Kidney (tissue), 14 donors: ENCODE data around the gene HMGB2. TPM values are rescaled to one million over a fixed set of nuclear protein-coding genes. Genes with fewer than 3 reads are reported as not detected.
A peak's percentile ranks its signal among the peaks of the same experiment; 100 is the strongest.

Experiments used
- DNase-seq, 5 donors: peaks; one replicate each; pipeline ENCODE4 v3.0.0-alpha.2; 2013 to 2020
- FAIRE-seq: peaks from 2 replicates; lab custom pipeline; 2012; peaks lifted over from hg19 to GRCh38; lab: Jason Lieb, UNC
- H3K27ac ChIP-seq, 2 donors: one replicate each; pipeline ENCODE4 v1.7.0; 2013; ENCODE audit warnings: low read depth in 2 of 2, low read length in 2 of 2, inconsistent platforms in 1 of 2
- H3K27me3 ChIP-seq: one replicate; pipeline ENCODE4 v1.7.1; 2013; ENCODE audit warnings: low read length, inconsistent platforms; ENCODE audit not compliant: control insufficient read depth, insufficient read depth
- H3K36me3 ChIP-seq, 3 donors: one replicate each; pipeline versions ENCODE4 v1.7.0 to v1.7.1; 2013; ENCODE audit warnings: low read length in 3 of 3, control low read depth in 1 of 3, inconsistent platforms in 1 of 3; ENCODE audit not compliant: insufficient read depth in 3 of 3, control insufficient read depth in 2 of 3
- H3K4me1 ChIP-seq, 3 donors: one replicate each; pipeline versions ENCODE4 v1.7.0 to v1.7.1; 2013; ENCODE audit warnings: low read length in 3 of 3, inconsistent platforms in 1 of 3, low read depth in 1 of 3; ENCODE audit not compliant: control insufficient read depth in 2 of 3, insufficient read depth in 2 of 3
- H3K4me3 ChIP-seq, 3 donors: one replicate each; pipeline versions ENCODE4 v1.7.0 to v1.8.1; 2013; ENCODE audit warnings: low read length in 3 of 3, control low read depth in 1 of 3, inconsistent platforms in 1 of 3
- H3K9ac ChIP-seq, 3 donors: one replicate each; pipeline versions ENCODE4 v1.7.0 to v1.7.1; 2013; ENCODE audit warnings: low read length in 3 of 3, control low read depth in 1 of 3, inconsistent platforms in 1 of 3
- H3K9me3 ChIP-seq, 3 donors: one replicate each; pipeline versions ENCODE4 v1.7.0 to v1.7.1; 2013; ENCODE audit warnings: low read length in 3 of 3, control low read depth in 1 of 3, inconsistent platforms in 1 of 3; ENCODE audit not compliant: control insufficient read depth in 2 of 3, insufficient read depth in 1 of 3
- CTCF ChIP-seq: IDR thresholded peaks from 3 replicates; pipeline ENCODE4 v1.5.1; 2012; ENCODE audit warnings: mild to moderate bottlenecking, moderate library complexity, borderline replicate concordance; ENCODE audit not compliant: insufficient read depth; ENCODE audit errors: extremely low read depth
- intact Hi-C: fragments of 100-400 bp; cut with DNase I; formaldehyde crosslinking; loops from one replicate; pipeline ENCODE4 v1.11.1; 2022
- polyA plus RNA-seq: library from polyadenylated mRNA; stranded (reverse); fragments of 350-450 nt; fragmentation: Illumina TruSeq; extraction: RNeasy Lipid Tissue Mini Kit (QIAGEN cat#74804); gene quantifications from one replicate; pipeline ENCODE4 v1.2.3, GENCODE V29; 2014; ENCODE audit warnings: low read depth, low replicate concordance; ENCODE audit not compliant: insufficient read depth
- total RNA-seq: library from RNA; stranded (reverse); fragmentation: NEBNext Ultra II Directional; extraction: Animal tissue kit (Norgen Biotek cat#: 25700); gene quantifications from one replicate; pipeline ENCODE4 v1.2.1, GENCODE V29; 2021
- donor health status: control.
- donor health status: control.
- donor health status: control.
- donor health status: control.
- donor health status: control.
- donor health status: DM: yes; HTN: yes; CAD: no.
- donor health status: Normal renal cell carcinoma (clear cell type).

HMGB2 gene
- total and polyA plus RNA-seq, 2 donors from 2014 or later: 41.8 to 76.8 TPM

GRCh38 chr4:173288698-173289352 is 45.3 kb downstream of the HMGB2 start:
- intact Hi-C loops: no loop called here
- H3K9ac ChIP-seq: no peak overlapping the region
- H3K4me3 ChIP-seq: no peak overlapping the region
- H3K36me3 ChIP-seq: no peaks in the 10 kb centered on the region
- no peak for FAIRE-seq
- no peak for TF ChIP-seq CTCF
- peaks cover 0 to 2% (median 0%) of the 10 kb centered on the region in 3 donors for H3K4me1 ChIP-seq
- H3K27ac ChIP-seq: no peak overlapping the region
- H3K27me3 ChIP-seq: no peaks in the 10 kb centered on the region
- no peak for DNase-seq
- H3K9me3 ChIP-seq: peaks cover 0 to 15% (median 4%) of the 10 kb centered on the region in 3 donors

GRCh38 chr4:173288296-173288695 is 45.9 kb downstream of the HMGB2 start:
- Histone ChIP-seq H3K27ac (no peak overlapping the region), H3K36me3 (no peaks in the 10 kb centered on the region), H3K27me3 (no peaks in the 10 kb centered on the region), H3K4me3 (no peak overlapping the region), H3K9me3 (peaks cover 0 to 16% (median 4%) of the 10 kb centered on the region in 3 donors), H3K4me1 (peaks cover 0 to 2% (median 0%) of the 10 kb centered on the region in 3 donors), H3K9ac (no peak overlapping the region)
- intact Hi-C loops: no loop called here
- DNase-seq: peak in 2 of 5 donors; percentile 17 to 50
- peak; percentile 37 for TF ChIP-seq CTCF
- no peak for FAIRE-seq

- no peak for FAIRE-seq
- H3K4me1 ChIP-seq: peaks cover 0 to 2% (median 0%) of the 10 kb centered on the region in 3 donors
- no peaks in the 10 kb centered on the region for H3K36me3 ChIP-seq
- DNase-seq: no peak
- intact Hi-C loops: no loop called here
- H3K9me3 ChIP-seq: peaks cover 0 to 16% (median 4%) of the 10 kb centered on the region in 3 donors
- no peaks in the 10 kb centered on the region for H3K27me3 ChIP-seq
- no peak overlapping the region for H3K4me3 ChIP-seq
- H3K27ac ChIP-seq: no peak overlapping the region
- H3K9ac ChIP-seq: no peak overlapping the region
- no peak for TF ChIP-seq CTCF
Observed at GRCh38 chr4:173287486-173287885, 46.7 kb downstream of the HMGB2 start.

GRCh38 chr4:173284463-173284862 is 49.7 kb downstream of the HMGB2 start:
- no peak overlapping the region for H3K9ac ChIP-seq
- no peaks in the 10 kb centered on the region for H3K27me3 ChIP-seq
- no peak for TF ChIP-seq CTCF
- DNase-seq: no peak
- intact Hi-C loops: no loop called here
- peak; percentile 19 for FAIRE-seq
- H3K9me3 ChIP-seq: peaks cover 0 to 16% (median 4%) of the 10 kb centered on the region in 3 donors
- H3K4me1 ChIP-seq: peaks cover 0 to under 1% (median 0%) of the 10 kb centered on the region in 3 donors
- no peaks in the 10 kb centered on the region for H3K36me3 ChIP-seq
- no peak overlapping the region for H3K27ac ChIP-seq
- no peak overlapping the region for H3K4me3 ChIP-seq
